ENCODE results near the gene KCNQ1.

GRCh38 chr11:2793701-2794045, 348.9 kb downstream of the KCNQ1 start:
- TF ChIP-seq ZFP30 (CRISPR knock-in tag; IDR thresholded peaks at IDR 0.05; ENCODE audit: borderline replicate concordance) (no peak), POLR2A (conservative IDR thresholded peaks at IDR 0.05) (no peak), KLF13 (tag; IDR thresholded peaks at IDR 0.05; ENCODE audit: borderline replicate concordance, low read depth) (no peak), CTCF (IDR thresholded peaks at IDR 0.05 in 2 of 3, conservative IDR thresholded peaks at IDR 0.05 in 1 of 3; ENCODE audit: insufficient read depth in 2 of 3, low read depth in 1 of 3, low read length in 3 of 3) (no peak), MAZ (CRISPR knock-in tag; conservative IDR thresholded peaks at IDR 0.05 in 1 of 2, IDR thresholded peaks at IDR 0.05 in 1 of 2) (no peak), SRSF9 (IDR thresholded peaks at IDR 0.05; ENCODE audit: borderline replicate concordance, low read depth, low read length) (no peak), HDGF (IDR thresholded peaks at IDR 0.05) (no peak), CREM (IDR thresholded peaks at IDR 0.05; ENCODE audit: low read depth) (no peak)
